BJ (cell line): ENCODE data around the gene ZNF91. TPM values are rescaled to one million over a fixed set of nuclear protein-coding genes. Genes with fewer than 3 reads are reported as not detected.

Source experiments
- CTCF ChIA-PET: fragments of 350-600 bp; formaldehyde crosslinking; extraction: SDS; loops from one replicate; lab custom pipeline; 2021; ENCODE audit warnings: antibody characterized with exemption, inconsistent platforms; lab: Yijun Ruan, JAX
- POLR2A ChIA-PET: fragments of 300-600 bp; sonication (Branson Sonifier 250); formaldehyde crosslinking; extraction: SDS; loops from one replicate; lab custom pipeline; 2021; ENCODE audit warnings: antibody characterized with exemption; lab: Charles Lee
- DNase-seq: peaks from one replicate; pipeline ENCODE4 v3.0.0-alpha.2; 2011; ENCODE audit warnings: low read depth
- H3K27me3 ChIP-seq: 2 replicates; pipeline ENCODE4 v1.6.0; 2011; ENCODE audit warnings: low read length; ENCODE audit not compliant: control insufficient read depth, insufficient read depth
- H3K36me3 ChIP-seq: 2 replicates; pipeline ENCODE4 v1.5.1; 2011; ENCODE audit warnings: low read length; ENCODE audit not compliant: control insufficient read depth, insufficient read depth
- H3K4me3 ChIP-seq: 2 replicates; pipeline ENCODE4 v1.5.1; 2011; ENCODE audit warnings: low read depth, mild to moderate bottlenecking, control low read depth, low read length
- CTCF ChIP-seq: IDR thresholded peaks from 2 replicates; pipeline ENCODE4 v1.5.1; 2011; ENCODE audit warnings: low read depth, mild to moderate bottlenecking, control low read depth, inconsistent platforms, low read length, moderate library complexity; ENCODE audit not compliant: insufficient read depth
- polyA plus RNA-seq: library from polyadenylated mRNA; depleted of rRNA; stranded (reverse); fragments of >200 nt; gene quantifications from 2 replicates; pipeline ENCODE4 v1.2.3, GENCODE V29; 2011

ZNF91 gene
- polyA plus RNA-seq, 1 experiment, result 8.3 TPM

- no peak overlapping the region for H3K4me3 ChIP-seq
- ChIA-PET CTCF (no interaction called here), POLR2A (no interaction called here)
- no peak for DNase-seq
- no peaks in the 10 kb centered on the region for H3K36me3 ChIP-seq
- no peaks in the 10 kb centered on the region for H3K27me3 ChIP-seq
- no peak for TF ChIP-seq CTCF
Measured at GRCh38 chr19:23404676-23405075, 9.4 kb upstream of the ZNF91 start.

GRCh38 chr19:23403581-23404324 is 8.5 kb upstream of the ZNF91 start:
- no peak for TF ChIP-seq CTCF
- no peak for DNase-seq
- Histone ChIP-seq H3K4me3 (no peak overlapping the region), H3K27me3 (no peaks in the 10 kb centered on the region), H3K36me3 (no peaks in the 10 kb centered on the region)
- ChIA-PET POLR2A (no interaction called here), CTCF (no interaction called here)

GRCh38 chr19:23403052-23403451 is 7.8 kb upstream of the ZNF91 start:
- DNase-seq, result no peak
- Histone ChIP-seq H3K36me3 (no peaks in the 10 kb centered on the region), H3K27me3 (no peaks in the 10 kb centered on the region), H3K4me3 (no peak overlapping the region)
- no peak for TF ChIP-seq CTCF
- ChIA-PET CTCF (no interaction called here), POLR2A (no interaction called here)

GRCh38 chr19:23402388-23402787 is 7.1 kb upstream of the ZNF91 start:
- no peak for TF ChIP-seq CTCF

GRCh38 chr19:23401086-23401610 is 5.9 kb upstream of the ZNF91 start:
- POLR2A ChIA-PET, result no interaction called here
- no peaks in the 10 kb centered on the region for H3K36me3 ChIP-seq
- CTCF ChIA-PET, result no interaction called here
- no peak overlapping the region for H3K4me3 ChIP-seq
- no peaks in the 10 kb centered on the region for H3K27me3 ChIP-seq
- no peak for DNase-seq
- TF ChIP-seq CTCF, result no peak

More at GRCh38 chr19:23402388-23402787, 7.1 kb upstream of the ZNF91 start:
- POLR2A ChIA-PET, result no interaction called here
- Histone ChIP-seq H3K36me3 (no peaks in the 10 kb centered on the region), H3K27me3 (no peaks in the 10 kb centered on the region), H3K4me3 (no peak overlapping the region)
- CTCF ChIA-PET, result no interaction called here
- no peak for DNase-seq
